Left lung (tissue), 10 donors: ENCODE results near the gene POU5F2. TPM values are rescaled to one million over a fixed set of nuclear protein-coding genes. Genes with fewer than 3 reads are reported as not detected.

Source experiments
- ATAC-seq: fragments of 200-7000 bp; cut with Tn5 transposase; one replicate; pipeline ENCODE4 v1.9.1; 2020; ENCODE audit warnings: moderate library complexity
- DNase-seq, 4 donors: peaks; one replicate each; pipeline ENCODE4 v3.0.0-alpha.2; 2013 to 2020
- H3K27ac ChIP-seq, 2 donors: fragments of 200-600 bp; sonication (generic) in 1 of 2; one replicate each; pipeline versions ENCODE4 v1.5.0 to v1.8.0; 2020 to 2021
- H3K27me3 ChIP-seq, 2 donors: fragments of 200-600 bp; sonication (generic) in 1 of 2; one replicate each; pipeline versions ENCODE4 v1.5.0 to v1.8.0; 2020 to 2021
- H3K36me3 ChIP-seq, 2 donors: fragments of 200-600 bp; sonication (generic) in 1 of 2; one replicate each; pipeline versions ENCODE4 v1.5.0 to v1.8.0; 2020 to 2021
- H3K4me1 ChIP-seq, 2 donors: fragments of 200-600 bp; one replicate each; pipeline ENCODE4 v1.8.0; 2021
- H3K4me3 ChIP-seq, 2 donors: fragments of 200-600 bp; sonication (generic) in 1 of 2; one replicate each; pipeline versions ENCODE4 v1.5.0 to v1.8.0; 2020 to 2021; ENCODE audit warnings: mild to moderate bottlenecking in 1 of 2
- H3K9me3 ChIP-seq, 2 donors: fragments of 200-600 bp; sonication (generic) in 1 of 2; one replicate each; pipeline versions ENCODE4 v1.5.0 to v1.8.0; 2020 to 2021
- CTCF ChIP-seq, 2 donors: fragments of 200-600 bp; sonication (generic) in 1 of 2; IDR thresholded peaks; one replicate each; pipeline versions ENCODE4 v1.5.0 to v1.8.0; 2021; ENCODE audit warnings: antibody characterized with exemption in 2 of 2
- intact Hi-C, 2 donors: fragments of 100-400 bp; cut with DNase I; formaldehyde crosslinking; loops; one replicate each; pipeline versions ENCODE4 v1.11.2 to v1.14.2; 2022
- polyA plus RNA-seq, 6 donors: library from polyadenylated mRNA; unstranded; fragments of 120-200 nt; gene quantifications; one replicate each; pipeline ENCODE4 v1.2.1, GENCODE V29; 2013; ENCODE audit not compliant: insufficient read length in 6 of 6
- total RNA-seq, 2 donors: library from RNA; stranded (reverse); fragmentation: NEBNext Ultra II Directional; extraction: Animal tissue kit (Norgen Biotek cat#: 25700); gene quantifications; one replicate each; pipeline ENCODE4 v1.2.1, GENCODE V29; 2021
- donor health status: DM: no; HTN: yes; CAD: no.
- donor health status: DM: no; HTN: no; CAD: no.

POU5F2 gene
- total and polyA plus RNA-seq, 8 donors: 0.04 to 2.3 (median 0.08) TPM

GRCh38 chr5:93721511-93721910 lies 19.9 kb downstream of the POU5F2 start:
- H3K27ac ChIP-seq: no peak overlapping the region
- no peak for ATAC-seq
- intact Hi-C loops: no loop called here

GRCh38 chr5:93721071-93721470 lies 20.3 kb downstream of the POU5F2 start:
- DNase-seq: no peak
- TF ChIP-seq CTCF (IDR thresholded peaks at IDR 0.05): no peak
- H3K4me3 ChIP-seq: no peak overlapping the region
- no peak for ATAC-seq
- no peaks in the 10 kb centered on the region for H3K27me3 ChIP-seq
- peaks cover 0 to 4% of the 10 kb centered on the region in 2 donors for H3K4me1 ChIP-seq
- no peaks in the 10 kb centered on the region for H3K9me3 ChIP-seq
- no peak overlapping the region for H3K27ac ChIP-seq
- H3K36me3 ChIP-seq: no peaks in the 10 kb centered on the region
- intact Hi-C loops: no loop called here

More at GRCh38 chr5:93721511-93721910, 19.9 kb downstream of the POU5F2 start:
- Histone ChIP-seq H3K9me3 (no peaks in the 10 kb centered on the region), H3K4me3 (no peak overlapping the region), H3K27me3 (no peaks in the 10 kb centered on the region), H3K4me1 (peaks cover 0 to 4% of the 10 kb centered on the region in 2 donors), H3K36me3 (no peaks in the 10 kb centered on the region)
- TF ChIP-seq CTCF (IDR thresholded peaks at IDR 0.05): no peak
- no peak for DNase-seq

DNA sequence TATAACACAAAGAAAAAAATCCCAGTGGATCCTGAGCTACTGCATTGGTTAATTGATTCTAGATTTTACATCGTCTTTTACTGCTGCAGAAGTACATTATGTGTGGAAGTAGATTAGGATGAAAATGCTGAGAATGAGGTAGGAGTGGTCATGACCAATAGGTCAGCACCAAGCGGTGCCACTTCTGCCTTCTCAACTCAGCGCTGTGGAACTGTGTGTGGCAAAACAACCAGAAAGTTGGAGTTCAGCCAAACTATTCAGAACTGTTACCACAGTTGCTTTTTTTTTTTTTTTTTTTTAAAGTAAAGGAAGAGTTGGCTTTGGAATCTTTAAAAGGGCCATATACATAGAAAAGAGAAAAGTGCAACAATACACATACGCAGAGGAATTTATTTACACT lies 24.2 kb downstream of the POU5F2 start:
- no peaks in the 10 kb centered on the region for H3K9me3 ChIP-seq
- no peak overlapping the region for H3K27ac ChIP-seq
- peak; percentile 80 for ATAC-seq
- peak in 1 of 4 donors; percentile 13 for DNase-seq
- no peak overlapping the region for H3K4me3 ChIP-seq
- TF ChIP-seq CTCF (IDR thresholded peaks at IDR 0.05): no peak
- H3K36me3 ChIP-seq: no peaks in the 10 kb centered on the region
- peaks cover 0 to 4% of the 10 kb centered on the region in 2 donors for H3K4me1 ChIP-seq
- intact Hi-C loops: no loop called here
- no peaks in the 10 kb centered on the region for H3K27me3 ChIP-seq

GRCh38 chr5:93716453-93716852 lies 24.9 kb downstream of the POU5F2 start:
- DNase-seq (no peak), ATAC-seq (no peak)
- intact Hi-C loops: no loop called here
- Histone ChIP-seq H3K4me1 (peaks cover 0 to 4% of the 10 kb centered on the region in 2 donors), H3K4me3 (no peak overlapping the region), H3K36me3 (no peaks in the 10 kb centered on the region), H3K9me3 (no peaks in the 10 kb centered on the region), H3K27ac (no peak overlapping the region), H3K27me3 (no peaks in the 10 kb centered on the region)
- TF ChIP-seq CTCF (IDR thresholded peaks at IDR 0.05): no peak

GRCh38 chr5:93715761-93716160 lies 25.6 kb downstream of the POU5F2 start:
- peaks cover 0 to 4% of the 10 kb centered on the region in 2 donors for H3K4me1 ChIP-seq
- intact Hi-C loops: no loop called here
- DNase-seq: no peak
- no peak for TF ChIP-seq CTCF (IDR thresholded peaks at IDR 0.05)
- no peaks in the 10 kb centered on the region for H3K9me3 ChIP-seq
- no peaks in the 10 kb centered on the region for H3K27me3 ChIP-seq
- no peak overlapping the region for H3K27ac ChIP-seq
- no peaks in the 10 kb centered on the region for H3K36me3 ChIP-seq
- no peak overlapping the region for H3K4me3 ChIP-seq
- no peak for ATAC-seq
